Activated CD8-positive, alpha-beta T cell treated with anti-CD3 and anti-CD28 coated beads for 36 hours (primary cell): Measurements from ENCODE around the gene ZNF385C. TPM values are rescaled to one million over a fixed set of nuclear protein-coding genes. Genes with fewer than 3 reads are reported as not detected.

Experiments used
- ATAC-seq: fragments of 200-7000 bp; cut with Tn5 transposase; one replicate; pipeline ENCODE4 v1.10.0; 2021; ENCODE audit warnings: mild to moderate bottlenecking, moderate library complexity
- CTCF ChIA-PET: fragments of 350-600 bp; sonication (Branson Sonifier 250); formaldehyde crosslinking; loops from one replicate; lab custom pipeline; 2021; ENCODE audit warnings: antibody characterized with exemption; lab: Charles Lee
- POLR2A ChIA-PET: fragments of 350-600 bp; sonication (Branson Sonifier 250); formaldehyde crosslinking; loops from one replicate; lab custom pipeline; 2021; ENCODE audit warnings: antibody characterized with exemption; lab: Charles Lee
- DNase-seq: peaks from one replicate; pipeline ENCODE4 v3.0.0-alpha.2; 2020
- H3K27ac Mint-ChIP-seq: one replicate; pipeline ENCODE4 v1.8.0; 2021; ENCODE audit warnings: mild to moderate bottlenecking, mixed read lengths
- H3K27me3 Mint-ChIP-seq: one replicate; pipeline ENCODE4 v1.8.0; 2021; ENCODE audit warnings: mixed read lengths
- H3K36me3 Mint-ChIP-seq: one replicate; pipeline ENCODE4 v1.8.0; 2021; ENCODE audit warnings: low read depth, mixed read lengths
- H3K4me1 Mint-ChIP-seq: one replicate; pipeline ENCODE4 v1.8.0; 2021; ENCODE audit warnings: low read depth, mixed read lengths
- H3K4me3 Mint-ChIP-seq: one replicate; pipeline ENCODE4 v1.8.0; 2021; ENCODE audit warnings: mild to moderate bottlenecking, moderate library complexity, mixed read lengths
- H3K9me3 Mint-ChIP-seq: one replicate; pipeline ENCODE4 v1.8.0; 2021; ENCODE audit warnings: mixed read lengths
- intact Hi-C: fragments of 100-400 bp; cut with micrococcal nuclease; formaldehyde crosslinking; loops from one replicate; pipeline ENCODE4 v1.10.0; 2022
- total RNA-seq, 2 experiments: library from RNA; stranded (reverse); gene quantifications; one replicate each; pipeline ENCODE4 v1.2.3, GENCODE V29; 2021
- TF ChIP-seq, protein P1 (sequence below): fragments of 200-600 bp; IDR thresholded peaks from one replicate; pipeline ENCODE4 v1.8.0; 2022; ENCODE audit warnings: antibody characterized with exemption, mild to moderate bottlenecking

Gene ZNF385C
- total RNA-seq, 2 experiments from 2014 or later = 1.3 TPM

DNA sequence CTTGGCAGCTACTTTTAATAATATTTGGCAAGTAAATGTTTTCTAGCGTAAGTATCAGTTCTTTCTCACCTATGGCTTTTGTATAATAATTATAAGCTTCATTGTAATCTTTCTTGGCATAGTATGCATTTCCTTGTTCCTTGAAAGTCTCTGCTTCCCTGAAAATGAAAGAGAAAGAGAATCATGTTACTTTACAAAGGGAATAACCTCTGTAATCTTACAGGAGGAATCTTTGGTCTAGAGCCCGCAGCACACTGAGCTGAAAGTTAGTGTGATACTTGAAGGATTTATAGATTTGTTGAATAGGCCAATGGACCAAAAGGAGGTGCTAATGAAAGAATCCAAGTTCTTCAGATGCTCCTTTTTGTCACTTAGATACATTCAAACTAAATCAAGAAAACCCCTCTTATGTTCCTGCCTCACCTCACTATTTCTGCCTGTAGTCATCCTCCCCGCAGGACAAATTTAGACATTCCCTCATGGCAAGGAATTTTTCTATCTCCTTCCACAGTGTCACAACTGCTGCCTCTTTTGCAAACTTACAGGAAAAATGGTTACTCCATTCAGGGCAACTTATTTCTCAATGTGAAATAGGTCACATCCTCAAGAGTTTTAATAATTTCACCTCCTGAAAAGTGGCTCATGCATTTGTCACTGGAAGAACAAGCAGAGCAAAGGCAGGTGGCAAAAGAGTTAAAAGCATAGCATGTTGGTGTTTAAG lies 97.7 kb downstream of the ZNF385C start:
- Mint-ChIP-seq H3K27ac (peak overlapping the region; percentile 4), H3K27me3 (no peaks in the 10 kb centered on the region), H3K9me3 (no peaks in the 10 kb centered on the region), H3K4me3 (no peak overlapping the region), H3K4me1 (peaks cover 38% of the 10 kb centered on the region), H3K36me3 (peaks cover 29% of the 10 kb centered on the region)
- DNase-seq (no peak), ATAC-seq (no peak)
- TF ChIP-seq, protein P1, sequence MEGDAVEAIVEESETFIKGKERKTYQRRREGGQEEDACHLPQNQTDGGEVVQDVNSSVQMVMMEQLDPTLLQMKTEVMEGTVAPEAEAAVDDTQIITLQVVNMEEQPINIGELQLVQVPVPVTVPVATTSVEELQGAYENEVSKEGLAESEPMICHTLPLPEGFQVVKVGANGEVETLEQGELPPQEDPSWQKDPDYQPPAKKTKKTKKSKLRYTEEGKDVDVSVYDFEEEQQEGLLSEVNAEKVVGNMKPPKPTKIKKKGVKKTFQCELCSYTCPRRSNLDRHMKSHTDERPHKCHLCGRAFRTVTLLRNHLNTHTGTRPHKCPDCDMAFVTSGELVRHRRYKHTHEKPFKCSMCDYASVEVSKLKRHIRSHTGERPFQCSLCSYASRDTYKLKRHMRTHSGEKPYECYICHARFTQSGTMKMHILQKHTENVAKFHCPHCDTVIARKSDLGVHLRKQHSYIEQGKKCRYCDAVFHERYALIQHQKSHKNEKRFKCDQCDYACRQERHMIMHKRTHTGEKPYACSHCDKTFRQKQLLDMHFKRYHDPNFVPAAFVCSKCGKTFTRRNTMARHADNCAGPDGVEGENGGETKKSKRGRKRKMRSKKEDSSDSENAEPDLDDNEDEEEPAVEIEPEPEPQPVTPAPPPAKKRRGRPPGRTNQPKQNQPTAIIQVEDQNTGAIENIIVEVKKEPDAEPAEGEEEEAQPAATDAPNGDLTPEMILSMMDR = no peak
- CTCF ChIA-PET = interaction anchor here (1.2 kb wide), 1 partner anchor 38 kb away, joined by 4 read pairs; no protein-coding TSS in a partner anchor
- POLR2A ChIA-PET = no interaction called here
- intact Hi-C loops = no loop called here

DNA sequence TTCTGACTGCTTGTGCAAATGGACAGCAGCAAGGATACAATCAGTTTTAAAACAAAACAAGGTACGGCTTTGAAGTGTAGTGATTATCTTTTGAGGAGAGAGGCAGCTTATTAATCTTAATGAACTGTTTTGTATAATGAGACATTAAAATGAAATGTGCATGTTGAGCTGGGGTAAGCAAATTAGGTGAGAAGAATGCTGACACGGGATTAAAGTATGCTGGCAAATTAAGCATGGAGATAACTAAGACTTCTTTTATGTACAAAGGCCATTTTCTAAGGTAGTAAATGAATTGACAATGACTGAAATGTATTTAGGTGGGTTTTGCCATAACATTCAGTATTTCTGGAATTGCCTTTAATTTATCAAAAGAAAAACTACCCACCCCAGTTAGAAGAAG lies 99.8 kb downstream of the ZNF385C start:
- ChIA-PET POLR2A (interaction anchor here (0.9 kb wide), 1 partner anchor 8 kb away, joined by 3 read pairs; no protein-coding TSS in a partner anchor), CTCF (interaction anchor here (1.5 kb wide), 1 partner anchor 32 kb away, joined by 4 read pairs; the partner anchor contains the start of gene CNP)
- DNase-seq (no peak), ATAC-seq (no peak)
- Mint-ChIP-seq H3K9me3 (no peaks in the 10 kb centered on the region), H3K36me3 (peaks cover 34% of the 10 kb centered on the region), H3K27me3 (no peaks in the 10 kb centered on the region), H3K4me1 (peaks cover 22% of the 10 kb centered on the region), H3K27ac (no peak overlapping the region), H3K4me3 (no peak overlapping the region)
- TF ChIP-seq, protein P1 = no peak
- intact Hi-C loops = no loop called here

DNA sequence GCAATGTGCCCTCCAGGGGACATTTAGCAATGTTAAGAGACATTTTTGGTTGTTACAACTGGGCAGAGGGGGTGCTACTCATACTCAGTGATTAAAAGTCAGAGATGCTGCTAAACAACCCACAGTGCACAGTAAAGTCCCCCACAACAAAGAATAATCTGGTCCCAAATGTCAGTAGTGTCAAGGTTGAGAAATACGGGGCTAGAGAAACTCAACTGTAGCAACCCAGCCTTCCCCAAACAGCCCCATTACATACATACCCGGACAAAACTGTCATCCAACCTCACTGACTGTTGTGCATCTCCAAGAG lies 101.5 kb downstream of the ZNF385C start:
- H3K4me3 Mint-ChIP-seq = no peak overlapping the region
- ChIA-PET CTCF (interaction anchor here (1.3 kb wide), 1 partner anchor 23 kb away, joined by 3 read pairs; the partner anchor contains the start of gene NKIRAS2), POLR2A (interaction anchor here (0.9 to 1.4 kb wide), 2 partner anchors 9 to 305 kb away, joined by 3 to 4 read pairs; no protein-coding TSS in a partner anchor)
- H3K27ac Mint-ChIP-seq = peak overlapping the region; percentile 82
- TF ChIP-seq, protein P1 = no peak
- DNase-seq (no peak), ATAC-seq (no peak)
- H3K9me3 Mint-ChIP-seq = no peaks in the 10 kb centered on the region
- intact Hi-C loops = no loop called here
- H3K4me1 Mint-ChIP-seq = peaks cover 12% of the 10 kb centered on the region
- H3K36me3 Mint-ChIP-seq = peaks cover 32% of the 10 kb centered on the region
- H3K27me3 Mint-ChIP-seq = no peaks in the 10 kb centered on the region

DNA sequence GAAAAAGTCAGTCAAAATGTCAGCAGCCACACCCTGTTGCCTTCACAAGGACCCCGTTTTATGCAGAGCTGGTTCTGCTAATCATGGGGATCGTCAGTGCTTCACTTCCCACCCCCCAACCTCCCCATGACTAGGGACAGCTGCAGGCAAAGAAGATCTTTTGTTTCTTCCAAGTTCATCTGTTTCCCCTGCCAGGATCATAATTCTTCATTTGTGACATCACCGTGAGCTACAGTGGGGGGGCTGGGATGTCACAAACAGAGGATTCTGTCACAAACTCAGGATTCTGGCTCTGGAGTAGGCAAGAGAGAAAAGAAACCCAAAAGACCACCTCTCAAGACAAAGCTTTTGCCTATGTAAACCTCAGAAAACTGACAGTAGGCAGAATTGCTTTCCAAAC lies 105.7 kb downstream of the ZNF385C start:
- ChIA-PET CTCF (interaction anchor here (0.8 to 0.9 kb wide), 2 partner anchors 24 to 28 kb away, joined by 3 read pairs; partner anchors contain the start of gene NKIRAS2), POLR2A (interaction anchor here (1.0 kb wide), 1 partner anchor 10 kb away, joined by 3 read pairs; no protein-coding TSS in a partner anchor)
- H3K9me3 Mint-ChIP-seq = no peaks in the 10 kb centered on the region
- H3K27me3 Mint-ChIP-seq = no peaks in the 10 kb centered on the region
- H3K36me3 Mint-ChIP-seq = peaks cover 56% of the 10 kb centered on the region
- no peak overlapping the region for H3K4me3 Mint-ChIP-seq
- ATAC-seq (no peak), DNase-seq (no peak)
- TF ChIP-seq, protein P1 = no peak
- no peak overlapping the region for H3K27ac Mint-ChIP-seq
- peaks cover 21% of the 10 kb centered on the region for H3K4me1 Mint-ChIP-seq
- intact Hi-C loops = no loop called here
